ENCODE measurements around the gene CDC42EP5.

Gene CDC42EP5

DNA sequence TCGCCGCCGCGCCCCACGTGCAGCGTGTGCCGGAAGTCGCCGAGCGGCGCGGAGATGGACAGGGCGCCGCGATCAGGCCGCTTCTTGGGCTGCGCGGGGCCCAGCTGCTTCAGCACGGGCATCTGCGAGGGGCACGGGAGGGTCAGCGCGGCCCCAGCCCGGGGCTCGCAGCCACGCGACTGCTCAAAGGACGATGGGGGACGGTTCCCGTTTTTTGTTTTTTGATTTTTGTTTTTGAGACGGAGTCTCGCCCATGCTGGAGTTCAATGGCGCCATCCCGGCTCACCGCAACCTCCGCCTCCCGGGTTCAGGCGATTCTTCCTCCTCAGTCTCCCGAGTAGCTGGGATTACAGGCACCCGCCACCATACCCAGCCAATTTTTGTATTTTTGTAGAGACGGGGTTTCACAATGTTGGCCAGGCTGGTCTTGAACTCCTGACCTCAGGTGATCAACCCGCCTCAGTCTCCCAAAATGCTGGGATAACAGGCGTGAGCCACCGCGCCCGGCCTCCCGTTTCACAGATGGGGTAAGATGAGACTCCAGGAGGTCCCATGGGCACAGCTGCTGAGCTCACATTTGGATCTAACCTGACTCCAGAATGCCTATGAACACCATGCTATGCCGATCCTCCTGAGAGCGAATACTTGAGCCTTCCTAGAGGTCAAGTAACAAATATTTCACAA lies 7.5 kb downstream of the CDC42EP5 start:
- Histone ChIP-seq H3K4me1 (ENCODE audit: control insufficient read depth, insufficient read depth, low read length) (peaks cover 58% of the 10 kb centered on the region), H3K9ac (ENCODE audit: low read length) (no peak overlapping the region), H3K27me3 (ENCODE audit: control insufficient read depth, insufficient read depth, low read length) (no peaks in the 10 kb centered on the region), H3K36me3 (ENCODE audit: control insufficient read depth, insufficient read depth, low read length) (no peaks in the 10 kb centered on the region), H3K9me3 (ENCODE audit: control insufficient read depth, low read length) (no peaks in the 10 kb centered on the region), H3K4me3 (ENCODE audit: low read length) (no peak overlapping the region)

DNA sequence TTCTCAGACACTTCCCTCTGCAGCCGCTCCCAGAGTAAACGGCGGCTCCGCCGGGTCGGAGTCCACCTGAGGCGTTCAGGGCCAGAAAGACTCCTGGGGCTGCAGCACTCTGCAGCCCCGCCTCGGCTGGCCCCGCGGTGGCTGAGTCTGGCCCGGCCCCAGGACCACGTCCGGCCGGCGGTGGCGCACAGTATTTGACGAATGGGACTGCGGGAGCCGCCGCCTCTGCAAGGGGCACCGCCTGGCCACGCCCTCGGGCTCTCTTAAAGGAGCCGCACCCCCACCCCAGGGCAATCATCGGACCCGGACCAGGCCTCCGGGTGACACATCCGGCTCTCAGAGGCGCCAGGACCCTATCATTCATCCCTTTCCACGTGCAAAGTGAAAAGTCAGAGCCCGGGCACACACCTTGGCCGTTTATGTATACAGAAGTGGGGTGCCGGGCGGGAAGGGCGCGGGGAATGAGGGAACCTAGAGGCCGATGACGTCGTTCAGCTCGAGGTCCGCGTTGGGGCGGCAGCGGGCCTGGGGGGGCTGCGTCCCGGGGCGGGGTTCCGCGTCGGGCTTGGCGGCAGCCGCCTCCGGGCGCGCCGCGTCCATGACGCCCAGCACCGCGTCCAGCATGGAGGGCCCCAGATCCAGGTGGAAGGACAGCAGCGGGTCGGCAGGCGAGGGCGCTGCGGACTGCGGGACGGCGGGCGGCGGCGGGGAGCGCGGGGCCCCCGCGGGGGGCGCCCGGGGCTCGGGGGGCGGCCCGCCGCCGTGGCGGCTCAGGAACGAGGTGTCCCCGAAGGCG lies 8.3 kb downstream of the CDC42EP5 start:
- Histone ChIP-seq H3K9me3 (ENCODE audit: control insufficient read depth, low read length) (no peaks in the 10 kb centered on the region), H3K4me1 (ENCODE audit: control insufficient read depth, insufficient read depth, low read length) (peaks cover 55% of the 10 kb centered on the region), H3K4me3 (ENCODE audit: low read length) (no peak overlapping the region), H3K27me3 (ENCODE audit: control insufficient read depth, insufficient read depth, low read length) (no peaks in the 10 kb centered on the region), H3K36me3 (ENCODE audit: control insufficient read depth, insufficient read depth, low read length) (no peaks in the 10 kb centered on the region), H3K9ac (ENCODE audit: low read length) (peak overlapping the region; percentile 81)

DNA sequence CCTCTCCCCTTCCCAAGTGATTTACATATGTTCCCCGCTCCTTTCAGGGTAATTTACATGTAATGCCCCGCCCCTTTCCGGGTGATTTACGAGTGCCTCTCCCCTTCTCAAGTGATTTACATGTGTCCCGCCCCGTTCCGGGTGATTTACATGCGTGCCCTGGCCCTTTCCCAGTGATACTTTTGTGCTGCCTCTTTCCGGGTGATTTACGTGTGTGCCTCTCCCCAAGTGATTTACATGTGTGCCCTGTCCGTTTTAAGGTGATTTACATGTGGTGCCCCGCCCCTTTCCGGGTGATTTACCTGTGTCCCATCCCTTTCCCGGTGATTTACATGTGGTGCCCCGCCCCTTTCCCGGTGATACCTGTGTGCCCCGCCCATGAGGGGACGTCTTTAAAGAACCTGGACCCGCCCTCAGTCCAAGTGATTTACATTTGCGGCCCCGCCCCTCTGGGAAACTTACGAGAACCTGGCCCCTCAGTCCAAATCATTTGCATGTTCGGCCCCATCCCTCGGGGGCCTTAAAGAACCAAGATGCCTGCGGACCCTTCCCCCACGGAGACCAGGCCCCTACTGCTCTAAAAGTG lies 9.0 kb downstream of the CDC42EP5 start:
- no peaks in the 10 kb centered on the region for H3K27me3 ChIP-seq (ENCODE audit: control insufficient read depth, insufficient read depth, low read length)
- H3K9me3 ChIP-seq (ENCODE audit: control insufficient read depth, low read length) = no peaks in the 10 kb centered on the region
- no peak overlapping the region for H3K4me3 ChIP-seq (ENCODE audit: low read length)
- H3K36me3 ChIP-seq (ENCODE audit: control insufficient read depth, insufficient read depth, low read length) = peaks cover 2% of the 10 kb centered on the region
- H3K4me1 ChIP-seq (ENCODE audit: control insufficient read depth, insufficient read depth, low read length) = peaks cover 55% of the 10 kb centered on the region
- peak overlapping the region; percentile 81 for H3K9ac ChIP-seq (ENCODE audit: low read length)

DNA sequence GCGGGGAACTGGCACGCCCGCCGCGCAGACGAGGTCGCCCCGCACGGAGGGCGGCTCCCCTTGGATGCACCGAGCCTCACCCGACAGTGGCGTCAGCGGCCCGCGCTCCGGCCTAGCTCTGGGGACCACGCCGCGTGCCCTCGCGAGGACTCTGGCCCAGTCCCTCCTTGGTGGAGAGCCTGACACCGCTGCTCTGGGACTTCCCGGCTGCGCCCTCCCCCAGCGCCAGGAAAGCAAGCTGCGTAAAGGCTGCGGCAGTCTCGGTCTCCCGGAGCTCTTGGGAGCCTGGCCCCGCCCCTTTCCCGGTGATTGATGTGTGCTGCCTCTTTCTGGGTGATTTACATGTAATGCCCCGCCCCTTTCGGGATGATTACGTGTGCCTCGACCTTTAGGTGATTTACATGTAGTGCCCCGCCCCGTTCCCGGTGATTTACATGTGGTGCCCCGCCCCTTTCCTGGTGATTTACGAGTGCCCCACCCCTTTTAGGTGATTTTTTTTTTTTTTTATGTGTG lies 9.5 kb downstream of the CDC42EP5 start, which contains the start of gene LENG9:
LENG9 (minus strand) TSS at position 248 of the 513 bp plus-strand sequence. CDS start 252 bp downstream, outside the sequence.
- H3K27me3 ChIP-seq (ENCODE audit: control insufficient read depth, insufficient read depth, low read length) = no peaks in the 10 kb centered on the region
- peaks cover 7% of the 10 kb centered on the region for H3K36me3 ChIP-seq (ENCODE audit: control insufficient read depth, insufficient read depth, low read length)
- no peaks in the 10 kb centered on the region for H3K9me3 ChIP-seq (ENCODE audit: control insufficient read depth, low read length)
- H3K4me1 ChIP-seq (ENCODE audit: control insufficient read depth, insufficient read depth, low read length) = peaks cover 51% of the 10 kb centered on the region
- peak within 1 kb of the TSS; percentile 81 for H3K9ac ChIP-seq (ENCODE audit: low read length)
- H3K4me3 ChIP-seq (ENCODE audit: low read length) = peak within 1 kb of the TSS; percentile 29

DNA sequence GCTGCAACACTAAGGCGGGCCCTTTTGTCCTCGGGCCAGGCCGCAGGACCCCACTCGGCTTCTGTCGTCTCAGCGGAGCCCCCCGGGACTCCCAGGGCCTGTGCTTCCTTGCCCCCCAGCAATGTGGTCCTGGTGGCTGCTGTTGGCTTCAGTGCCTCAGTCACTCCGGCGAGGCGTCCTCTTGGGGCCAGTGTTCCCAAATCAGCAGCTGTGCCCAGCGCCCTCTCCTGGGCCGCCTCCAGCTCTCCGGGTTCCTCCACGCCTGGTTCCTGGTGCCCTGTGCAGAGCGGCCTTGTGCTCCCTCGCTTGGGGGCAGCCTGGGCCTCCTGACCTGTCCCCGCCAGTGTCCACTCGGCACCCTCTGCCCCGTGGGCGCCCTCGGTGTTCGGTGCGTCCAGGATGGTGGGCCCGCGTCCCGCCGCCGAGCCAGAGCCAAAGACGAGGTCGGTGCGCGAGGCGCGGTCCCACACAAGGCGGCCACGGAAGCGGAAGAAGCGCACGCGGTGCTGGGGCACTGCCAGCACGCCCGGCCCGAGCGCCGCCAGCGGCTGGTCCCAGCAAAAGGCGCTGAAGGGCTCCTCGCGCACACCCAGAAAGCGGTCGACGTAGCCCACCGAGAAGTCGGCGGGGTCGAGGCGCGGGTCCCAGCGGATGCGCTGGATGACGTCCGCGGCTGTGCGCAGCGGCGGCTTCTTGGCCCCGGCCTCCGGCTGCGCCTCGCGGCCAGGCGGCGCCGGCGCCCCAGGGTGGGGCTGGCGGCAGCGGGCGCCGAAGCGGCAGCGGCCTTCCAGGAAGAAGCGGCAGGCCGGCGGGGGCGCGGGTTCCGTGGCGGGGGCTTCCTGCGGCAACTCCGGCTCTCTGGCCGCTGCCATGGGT lies 10.2 kb downstream of the CDC42EP5 start:
- H3K27me3 ChIP-seq (ENCODE audit: control insufficient read depth, insufficient read depth, low read length) = no peaks in the 10 kb centered on the region
- no peaks in the 10 kb centered on the region for H3K9me3 ChIP-seq (ENCODE audit: control insufficient read depth, low read length)
- H3K9ac ChIP-seq (ENCODE audit: low read length) = peak overlapping the region; percentile 81
- H3K36me3 ChIP-seq (ENCODE audit: control insufficient read depth, insufficient read depth, low read length) = peaks cover 14% of the 10 kb centered on the region
- peaks cover 51% of the 10 kb centered on the region for H3K4me1 ChIP-seq (ENCODE audit: control insufficient read depth, insufficient read depth, low read length)
- H3K4me3 ChIP-seq (ENCODE audit: low read length) = peak overlapping the region; percentile 29

DNA sequence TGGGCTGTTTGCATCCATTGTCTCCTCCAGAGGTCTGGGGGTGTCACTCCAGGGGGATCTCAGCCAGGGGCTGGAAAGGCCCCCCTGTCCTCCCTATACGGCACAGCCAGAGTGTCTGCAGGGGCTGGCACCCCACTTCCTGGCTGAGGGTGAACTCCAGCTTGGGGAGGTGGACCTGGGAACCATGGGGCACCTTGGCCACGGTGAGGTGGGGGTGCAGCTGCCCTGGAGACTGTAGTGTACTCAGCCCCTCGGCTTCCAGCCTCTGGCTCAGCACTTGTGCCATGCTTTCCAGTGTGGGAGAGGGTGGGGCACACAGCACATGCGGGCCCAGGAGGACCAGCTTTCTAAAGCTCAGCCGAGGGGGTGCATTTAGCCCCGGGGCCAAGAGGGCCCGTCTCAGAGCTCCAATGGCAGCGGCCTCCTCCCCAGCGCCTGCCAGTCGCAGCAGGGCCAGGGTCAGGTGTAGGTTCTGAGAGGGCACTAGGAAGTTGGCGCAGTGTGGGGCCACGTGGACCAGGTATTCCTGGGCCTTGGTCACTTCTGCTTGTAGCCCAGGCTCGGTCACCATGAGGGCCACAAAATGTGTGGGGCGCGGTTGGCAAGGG lies 10.9 kb downstream of the CDC42EP5 start:
- peaks cover 21% of the 10 kb centered on the region for H3K36me3 ChIP-seq (ENCODE audit: control insufficient read depth, insufficient read depth, low read length)
- peak overlapping the region; percentile 81 for H3K9ac ChIP-seq (ENCODE audit: low read length)
- peak overlapping the region; percentile 29 for H3K4me3 ChIP-seq (ENCODE audit: low read length)
- H3K27me3 ChIP-seq (ENCODE audit: control insufficient read depth, insufficient read depth, low read length) = no peaks in the 10 kb centered on the region
- H3K4me1 ChIP-seq (ENCODE audit: control insufficient read depth, insufficient read depth, low read length) = peaks cover 46% of the 10 kb centered on the region
- H3K9me3 ChIP-seq (ENCODE audit: control insufficient read depth, low read length) = no peaks in the 10 kb centered on the region

DNA sequence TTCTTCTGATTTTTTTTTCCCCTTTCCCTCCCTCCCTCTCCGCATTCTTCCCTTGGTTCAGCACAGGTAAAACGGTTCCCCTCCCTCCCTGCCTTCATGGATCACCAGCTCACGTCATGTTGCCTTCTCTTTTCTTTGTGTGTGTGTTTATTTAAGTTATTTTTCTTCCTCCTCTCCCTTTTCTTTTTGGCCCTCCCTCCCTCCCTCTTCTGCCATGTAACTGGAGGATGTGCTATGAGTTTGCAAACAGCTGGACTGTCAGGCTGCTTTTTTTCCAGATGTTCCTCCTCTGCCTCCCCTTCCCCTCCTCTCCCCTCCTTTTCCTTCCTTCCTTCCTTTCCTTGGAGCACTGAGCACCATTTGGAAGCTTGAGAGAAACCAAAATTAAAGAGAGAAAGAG lies 11.5 kb downstream of the CDC42EP5 start:
- no peaks in the 10 kb centered on the region for H3K27me3 ChIP-seq (ENCODE audit: control insufficient read depth, insufficient read depth, low read length)
- H3K4me3 ChIP-seq (ENCODE audit: low read length) = peak overlapping the region; percentile 29
- peaks cover 25% of the 10 kb centered on the region for H3K36me3 ChIP-seq (ENCODE audit: control insufficient read depth, insufficient read depth, low read length)
- H3K4me1 ChIP-seq (ENCODE audit: control insufficient read depth, insufficient read depth, low read length) = peaks cover 45% of the 10 kb centered on the region
- H3K9me3 ChIP-seq (ENCODE audit: control insufficient read depth, low read length) = no peaks in the 10 kb centered on the region
- H3K9ac ChIP-seq (ENCODE audit: low read length) = peak overlapping the region; percentile 81

DNA sequence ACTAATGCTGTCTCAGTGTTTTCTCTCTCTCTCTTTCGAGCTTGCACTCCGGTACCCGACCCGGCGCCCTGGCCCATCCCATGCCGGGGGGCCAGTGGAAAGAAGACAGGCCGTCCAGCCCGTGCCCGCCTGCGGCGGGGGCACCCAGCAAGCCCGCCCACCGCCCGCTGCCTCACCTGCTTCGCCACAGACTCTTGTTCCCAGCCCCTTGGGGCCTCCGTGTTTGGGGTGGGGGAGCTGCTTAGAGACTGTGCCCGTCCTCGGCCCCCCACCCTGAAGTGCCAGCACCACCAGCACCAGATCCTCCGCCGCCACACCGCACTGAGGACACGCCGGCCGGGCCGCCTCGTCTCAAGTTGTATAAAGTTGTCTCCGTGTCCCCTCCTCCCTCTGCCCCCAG lies 11.9 kb downstream of the CDC42EP5 start:
- Histone ChIP-seq H3K9ac (ENCODE audit: low read length) (peak overlapping the region; percentile 39), H3K9me3 (ENCODE audit: control insufficient read depth, low read length) (no peaks in the 10 kb centered on the region), H3K36me3 (ENCODE audit: control insufficient read depth, insufficient read depth, low read length) (peaks cover 25% of the 10 kb centered on the region), H3K4me3 (ENCODE audit: low read length) (no peak overlapping the region), H3K4me1 (ENCODE audit: control insufficient read depth, insufficient read depth, low read length) (peaks cover 45% of the 10 kb centered on the region), H3K27me3 (ENCODE audit: control insufficient read depth, insufficient read depth, low read length) (no peaks in the 10 kb centered on the region)

DNA sequence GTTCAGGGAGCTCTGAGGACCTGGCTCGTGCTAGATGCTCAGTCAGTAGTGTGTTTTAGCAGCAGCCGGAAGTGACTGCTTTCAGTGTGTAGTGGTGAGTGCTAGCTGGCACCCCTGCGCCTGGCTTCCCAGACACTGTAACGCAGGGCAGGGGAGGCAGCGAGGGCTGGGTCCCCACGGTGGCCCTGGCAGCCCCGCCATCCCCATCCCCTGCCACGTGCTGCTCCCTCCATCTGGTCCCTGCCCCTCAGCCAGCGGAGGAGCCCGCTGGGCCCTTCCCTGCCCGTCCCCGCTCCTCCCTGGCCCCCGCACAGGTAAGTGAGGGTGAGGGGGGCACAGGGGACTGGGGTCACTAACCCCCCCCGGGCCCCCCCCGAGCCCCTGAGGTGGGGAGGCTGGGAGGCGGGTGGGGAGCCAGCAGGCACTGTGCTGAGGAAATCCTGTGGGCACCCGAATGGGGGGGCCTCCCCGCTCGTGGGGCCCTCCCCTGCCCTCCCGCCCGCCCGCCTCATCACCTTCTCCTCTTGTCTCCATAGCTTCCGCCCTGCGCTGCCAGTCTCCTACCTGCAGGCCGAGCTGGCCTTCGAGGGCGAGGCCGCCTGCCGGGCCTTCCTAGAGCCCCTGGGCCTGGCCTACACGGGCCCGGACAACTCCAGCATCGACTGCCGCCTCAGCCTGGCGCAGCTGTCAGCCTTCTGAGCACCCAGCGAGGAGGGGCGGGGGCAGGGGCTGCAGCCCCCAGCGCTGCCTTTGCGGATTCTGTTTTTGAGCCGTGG lies 12.7 kb downstream of the CDC42EP5 start:
- H3K9me3 ChIP-seq (ENCODE audit: control insufficient read depth, low read length) = no peaks in the 10 kb centered on the region
- no peaks in the 10 kb centered on the region for H3K27me3 ChIP-seq (ENCODE audit: control insufficient read depth, insufficient read depth, low read length)
- H3K9ac ChIP-seq (ENCODE audit: low read length) = peak overlapping the region; percentile 47
- no peak overlapping the region for H3K4me3 ChIP-seq (ENCODE audit: low read length)
- peaks cover 25% of the 10 kb centered on the region for H3K36me3 ChIP-seq (ENCODE audit: control insufficient read depth, insufficient read depth, low read length)
- H3K4me1 ChIP-seq (ENCODE audit: control insufficient read depth, insufficient read depth, low read length) = peaks cover 38% of the 10 kb centered on the region

DNA sequence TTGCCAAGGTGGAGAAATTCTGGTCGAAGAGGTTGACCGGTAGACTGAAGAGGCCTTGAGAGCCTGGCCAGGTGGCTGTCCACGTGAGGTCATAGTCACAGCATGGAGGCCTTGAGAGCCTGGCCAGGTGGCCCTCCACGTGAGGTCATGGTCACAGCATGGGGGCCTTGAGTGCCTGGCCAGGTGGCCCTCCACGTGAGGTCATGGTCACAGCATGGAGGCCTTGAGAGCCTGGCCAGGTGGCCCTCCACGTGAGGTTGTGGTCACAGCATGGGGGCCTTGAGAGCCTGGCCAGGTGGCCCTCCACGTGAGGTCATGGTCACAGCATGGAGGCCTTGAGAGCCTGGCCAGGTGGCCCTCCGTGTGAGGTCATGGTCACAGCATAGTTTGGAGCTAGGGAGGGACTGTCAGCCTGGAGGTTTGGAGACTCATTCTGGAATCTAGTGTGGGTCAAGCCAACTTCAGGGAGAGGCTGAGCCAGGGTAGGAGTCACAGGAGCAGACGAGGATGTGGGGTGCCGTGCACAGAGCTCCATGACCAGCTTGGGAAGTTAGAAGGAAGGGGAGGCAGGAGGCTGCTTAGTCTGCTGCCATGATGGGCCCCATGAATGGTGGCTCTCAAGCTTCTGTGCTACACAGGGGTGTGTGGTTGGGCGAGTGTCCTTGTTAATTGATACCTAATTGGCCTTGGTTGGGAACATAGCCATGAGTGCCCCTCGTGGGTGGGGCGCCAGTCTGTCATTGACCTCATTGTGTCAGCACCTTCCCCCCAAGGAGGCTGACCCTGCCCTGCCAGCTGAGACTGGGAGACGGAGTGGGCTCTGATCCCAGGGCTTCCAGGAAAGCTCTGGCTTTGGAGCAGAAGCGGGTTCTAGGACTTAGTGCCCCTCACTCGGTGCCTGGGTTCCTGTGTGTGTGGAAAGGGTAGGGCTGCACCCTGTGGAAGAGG lies 13.5 kb downstream of the CDC42EP5 start:
- no peak overlapping the region for H3K4me3 ChIP-seq (ENCODE audit: low read length)
- no peaks in the 10 kb centered on the region for H3K27me3 ChIP-seq (ENCODE audit: control insufficient read depth, insufficient read depth, low read length)
- H3K36me3 ChIP-seq (ENCODE audit: control insufficient read depth, insufficient read depth, low read length) = peaks cover 32% of the 10 kb centered on the region
- no peaks in the 10 kb centered on the region for H3K9me3 ChIP-seq (ENCODE audit: control insufficient read depth, low read length)
- peak overlapping the region; percentile 47 for H3K9ac ChIP-seq (ENCODE audit: low read length)
- peaks cover 34% of the 10 kb centered on the region for H3K4me1 ChIP-seq (ENCODE audit: control insufficient read depth, insufficient read depth, low read length)

All from mucosa of stomach (tissue), 1 donor.